Anterior cingulate cortex (tissue), 58 donors: ENCODE results near the gene FHOD3.
"Not testable (repeated sequence)": the region's sequence is repeated elsewhere in the genome, so short reads cannot be mapped to it uniquely, and the experiment has no call there.

Experiments used
- DNase-seq, 58 donors: peaks; one replicate each; lab custom pipeline; 2025; lab: John Stamatoyannopoulos, UW

Gene FHOD3

DNA sequence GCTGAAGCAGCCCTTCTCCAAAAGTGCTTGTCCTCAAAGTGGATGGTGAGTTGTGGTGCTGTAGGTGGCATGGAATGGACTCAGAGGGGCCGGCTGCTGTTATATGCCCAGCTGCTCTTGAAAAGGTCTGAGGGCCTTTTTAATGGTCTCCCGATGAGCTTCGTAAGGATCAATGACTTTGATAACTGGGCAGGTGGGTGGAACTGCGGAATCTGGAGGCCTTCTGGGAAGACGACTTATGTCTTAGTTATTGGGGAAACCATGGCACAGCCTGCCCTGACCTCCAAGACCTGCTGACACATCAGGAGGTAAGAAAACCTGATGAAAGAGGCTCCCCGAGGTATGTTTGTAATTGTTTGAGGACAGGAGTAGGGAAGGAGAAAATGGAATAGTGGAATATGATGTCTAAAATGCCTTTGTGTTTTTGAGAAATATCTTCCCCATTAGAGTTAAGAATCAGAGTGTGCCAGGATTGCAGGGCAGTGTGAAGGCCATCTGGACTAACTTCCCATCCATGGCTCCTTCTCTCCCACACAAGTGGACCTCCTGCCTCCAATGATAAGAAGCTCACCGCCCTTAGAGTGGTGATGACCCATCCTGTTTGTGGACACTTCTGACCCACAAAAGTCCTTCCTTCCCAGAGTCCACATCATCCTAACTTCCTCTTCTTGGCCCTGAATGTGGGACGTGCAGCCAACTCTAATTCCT, 236.1 kb downstream of the FHOD3 start:
- no peak for DNase-seq

- no peak for DNase-seq
These were observed 236.7 kb downstream of the FHOD3 start for GRCh38 chr18:36534154-36534688.

GRCh38 chr18:36535202-36535935, 237.9 kb downstream of the FHOD3 start:
- no peak for DNase-seq

GRCh38 chr18:36536426-36536825, 238.9 kb downstream of the FHOD3 start:
- no peak for DNase-seq

DNA sequence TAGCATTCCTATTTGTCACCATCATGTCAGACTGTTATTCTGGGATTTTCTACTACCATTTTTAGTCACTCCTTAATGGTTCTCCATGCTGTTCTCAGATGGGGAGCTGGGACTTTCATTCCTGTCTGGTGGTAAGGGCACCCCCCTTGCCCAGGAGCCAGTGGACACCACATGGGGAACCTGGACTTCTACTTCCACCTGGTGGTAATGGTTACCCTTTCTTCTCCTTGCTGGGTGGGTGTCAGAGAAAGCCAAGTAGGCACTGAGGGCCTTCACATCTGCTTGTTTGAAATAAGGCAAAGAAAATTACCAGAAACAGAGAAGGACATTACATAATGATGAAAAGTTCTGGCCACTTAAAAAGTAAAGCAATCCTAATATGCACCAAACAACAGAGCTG, 239.8 kb downstream of the FHOD3 start:
- DNase-seq: no peak

DNA sequence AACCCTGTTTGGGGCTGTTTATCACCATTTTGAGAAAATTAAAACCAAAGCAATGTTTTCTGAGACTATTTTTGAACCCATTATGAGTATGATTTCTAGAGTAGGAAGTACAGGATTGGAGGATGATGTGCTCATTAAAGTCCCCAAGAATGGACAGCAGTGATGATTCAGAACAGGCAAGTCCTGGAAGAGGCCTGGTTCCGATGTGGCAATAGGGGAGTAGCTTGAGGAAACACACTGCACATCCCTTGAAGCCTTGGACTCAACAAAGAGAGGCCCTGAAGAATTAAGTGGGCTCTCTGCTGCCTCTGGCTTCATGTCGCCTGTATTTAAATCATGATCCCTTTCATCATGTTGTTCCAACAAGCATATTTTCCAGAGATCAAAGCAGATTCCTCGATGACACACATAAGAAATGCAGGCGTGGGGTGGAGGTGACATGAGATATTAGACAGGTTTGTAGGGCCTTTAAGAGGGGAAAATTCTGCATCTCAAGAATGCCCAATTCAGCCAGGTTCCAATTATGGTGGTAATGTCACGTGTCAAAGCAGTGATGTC, 242.2 kb downstream of the FHOD3 start:
- DNase-seq: no peak

DNA sequence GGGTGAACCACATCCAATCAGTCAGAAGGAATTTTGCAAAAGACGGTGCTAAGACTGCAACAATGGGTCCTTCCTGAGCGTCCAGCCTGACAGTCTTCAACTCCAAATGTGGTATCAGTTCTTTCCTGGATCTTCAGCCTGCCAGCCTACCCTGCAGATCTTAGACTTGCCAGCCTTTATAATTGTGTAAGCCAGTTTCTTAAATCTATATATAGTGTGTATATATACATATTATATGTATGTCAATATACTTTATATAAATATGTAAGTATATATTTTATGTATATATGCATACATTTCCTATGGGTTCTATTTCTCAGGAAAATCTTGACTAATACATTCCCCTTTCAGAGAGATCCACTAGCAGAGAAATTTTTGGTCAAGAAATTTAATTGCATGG, 245.5 kb downstream of the FHOD3 start:
- DNase-seq: no peak

GRCh38 chr18:36543991-36544725, 246.6 kb downstream of the FHOD3 start:
- peak in 2 of 58 donors; percentile 8 to 13 for DNase-seq

GRCh38 chr18:36545821-36546427, 248.4 kb downstream of the FHOD3 start:
- DNase-seq: peak in 1 of 58 donors; percentile 18

DNA sequence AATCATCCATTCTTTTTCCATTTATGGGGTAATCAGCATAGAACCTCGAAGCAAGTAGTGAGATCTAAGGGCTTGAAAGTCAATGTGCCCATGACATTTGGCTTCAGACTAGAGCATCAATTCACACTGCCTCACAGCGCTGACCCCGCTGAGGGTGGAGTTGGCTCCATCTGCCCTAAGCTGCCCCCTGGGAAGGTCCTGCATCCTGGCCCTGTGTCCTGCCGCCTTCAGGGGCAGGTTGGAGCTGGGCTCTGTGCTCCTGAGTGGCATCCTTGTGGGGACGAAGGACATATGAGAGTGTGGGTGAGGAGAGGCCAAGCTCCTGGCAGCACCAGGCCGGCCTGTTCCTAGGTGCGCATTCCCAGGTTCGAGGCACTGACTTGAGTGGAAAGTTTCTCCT, 249.4 kb downstream of the FHOD3 start:
- no peak for DNase-seq

DNA sequence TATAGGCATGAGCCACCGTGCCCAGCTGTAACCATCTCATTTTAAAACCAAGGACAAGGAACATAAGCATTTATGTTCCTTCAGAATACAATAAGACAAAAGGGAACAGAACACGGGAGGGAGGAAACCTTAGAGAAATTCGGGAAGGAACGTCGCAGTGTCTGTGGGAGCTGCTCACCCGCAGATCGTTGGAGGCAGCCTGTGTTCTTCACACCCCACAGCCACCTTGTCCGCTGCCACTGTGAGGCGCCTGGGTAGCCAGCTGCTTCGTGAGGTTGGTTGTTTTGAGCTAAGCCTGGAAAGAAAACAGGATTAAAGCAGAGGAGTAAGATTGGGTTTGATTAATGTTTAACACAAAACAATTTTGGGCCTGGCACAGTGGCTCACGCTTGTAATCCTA, 250.0 kb downstream of the FHOD3 start:
- DNase-seq: no peak

GRCh38 chr18:36551274-36551673, 253.8 kb downstream of the FHOD3 start:
- not testable (repeated sequence) for DNase-seq

- DNase-seq: no peak
These were observed 260.7 kb downstream of the FHOD3 start for GRCh38 chr18:36558234-36558633.

DNA sequence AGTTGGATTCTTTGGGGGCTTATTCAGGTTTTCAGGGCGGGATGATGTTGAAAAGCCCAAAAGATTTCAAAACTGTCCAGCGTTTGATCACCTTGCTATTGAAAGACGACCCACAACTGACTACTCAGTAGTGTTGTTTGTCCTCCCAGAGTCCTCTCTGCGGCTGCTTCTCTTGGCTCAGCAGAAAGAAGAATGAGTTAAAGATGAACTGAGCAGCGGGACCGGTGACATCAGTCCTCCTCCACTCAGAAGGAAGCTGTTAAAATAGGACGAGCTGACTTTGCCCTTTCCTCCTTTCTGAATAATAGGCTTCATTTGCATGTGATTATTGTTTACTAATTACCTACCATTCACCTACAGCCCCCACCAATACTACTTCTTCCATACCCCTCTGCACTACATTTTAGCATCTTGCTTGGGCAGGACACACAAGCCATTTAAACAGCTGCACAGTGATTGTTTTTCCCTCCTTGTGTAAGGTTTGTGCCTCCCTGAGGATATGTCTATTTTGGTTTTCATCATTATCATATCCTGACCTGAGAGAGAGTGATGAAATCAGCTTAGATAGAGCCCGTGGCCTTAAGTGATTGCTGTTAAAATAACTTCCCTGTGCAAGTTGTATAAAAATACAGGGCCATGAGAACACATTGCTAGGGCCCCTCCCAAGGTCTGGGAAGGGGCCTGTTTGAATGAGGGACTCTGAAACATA, 261.8 kb downstream of the FHOD3 start:
- no peak for DNase-seq

- DNase-seq: no peak
These were observed 262.7 kb downstream of the FHOD3 start for GRCh38 chr18:36560187-36560586.

GRCh38 chr18:36561046-36561445, 263.5 kb downstream of the FHOD3 start:
- no peak for DNase-seq

DNA sequence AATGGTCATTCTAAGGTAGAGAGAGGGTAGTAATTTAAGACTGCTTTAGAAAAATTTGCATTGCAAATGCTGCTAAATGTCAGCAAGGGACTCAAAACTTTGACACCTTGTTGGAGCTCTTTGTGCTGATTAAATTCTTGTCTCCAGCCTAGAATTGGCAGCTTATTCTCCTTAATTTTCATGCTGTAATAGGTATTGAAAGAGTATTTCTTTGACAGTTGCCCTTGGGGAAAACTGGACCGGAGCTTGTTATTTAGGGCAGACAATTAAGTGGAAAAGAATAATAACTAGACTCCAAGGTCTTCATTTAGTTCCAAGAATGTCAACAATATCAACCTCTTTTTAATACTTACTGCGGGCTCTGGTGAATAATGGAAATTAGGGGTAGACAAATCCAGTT, 267.3 kb downstream of the FHOD3 start:
- DNase-seq: no peak

- DNase-seq: no peak
These were observed 270.3 kb downstream of the FHOD3 start for GRCh38 chr18:36567800-36568199.

DNA sequence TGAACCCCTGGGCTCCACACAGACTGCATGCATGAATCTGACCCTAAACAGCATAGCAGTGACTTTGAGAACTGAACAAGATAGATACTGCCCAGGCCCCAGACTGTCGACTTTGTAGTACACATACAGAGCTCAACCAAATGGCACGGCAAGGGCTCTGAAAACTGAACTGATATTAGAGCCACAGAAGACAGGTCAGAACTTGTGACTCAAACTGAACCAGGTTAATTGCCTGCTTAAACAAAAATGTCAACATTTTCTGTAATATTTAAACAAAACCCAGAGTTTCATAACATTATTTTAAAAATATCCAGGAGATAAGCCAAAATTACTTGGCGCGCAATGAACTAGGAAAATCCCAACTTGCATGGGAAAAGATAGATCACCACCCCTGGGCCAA, 271.0 kb downstream of the FHOD3 start:
- no peak for DNase-seq
